HEK293 (cell line): ENCODE measurements around the gene AFG3L2.

ENCODE experiments used
- CTCF ChIA-PET: fragments of 350-600 bp; formaldehyde crosslinking; extraction: SDS; loops from one replicate; lab custom pipeline; 2021; ENCODE audit warnings: antibody characterized with exemption; lab: Yijun Ruan, JAX
- POLR2A ChIA-PET: fragments of 300-600 bp; formaldehyde crosslinking; extraction: SDS; loops from one replicate; lab custom pipeline; 2020; ENCODE audit warnings: antibody characterized with exemption, inconsistent platforms; lab: Yijun Ruan, JAX
- H3K27ac ChIP-seq: fragments of 200-500 bp; sonication (Bioruptor generic); 2 replicates; pipeline ENCODE4 v1.5.1; 2014; ENCODE audit warnings: low read depth, low read length, control low read depth, inconsistent platforms; ENCODE audit errors: extremely low read depth
- H3K36me3 ChIP-seq, 2 experiments: fragments of 200-500 bp in 1 of 2; sonication (Bioruptor generic) in 1 of 2; 1 replicate in 1 of 2; 2 replicates in 1 of 2; pipeline ENCODE4 v1.5.1; 2014 to 2017; ENCODE audit warnings: inconsistent platforms in 2 of 2, low read length in 2 of 2; ENCODE audit not compliant: control insufficient read depth in 2 of 2, insufficient read depth in 1 of 2
- H3K4me1 ChIP-seq: fragments of 200-500 bp; sonication (Bioruptor generic); 2 replicates; pipeline ENCODE4 v1.5.1; 2014; ENCODE audit warnings: mild to moderate bottlenecking, low read length, inconsistent platforms; ENCODE audit not compliant: control insufficient read depth, insufficient read depth
- H3K4me3 ChIP-seq: 2 replicates; pipeline ENCODE4 v1.5.1; 2011; ENCODE audit warnings: low read depth, mild to moderate bottlenecking, control low read depth, low read length, moderate library complexity
- H3K9me3 ChIP-seq: fragments of 200-500 bp; sonication (Bioruptor generic); 2 replicates; pipeline ENCODE4 v1.5.1; 2014; ENCODE audit warnings: low read depth, low read length, inconsistent platforms; ENCODE audit not compliant: control insufficient read depth, insufficient read depth
- KLF9 ChIP-seq: fragments of 450-650 bp; formaldehyde crosslinking; IDR thresholded peaks from 2 replicates; pipeline ENCODE4 v1.5.1; 2016; ENCODE audit warnings: missing biosample characterization, missing genetic modification characterization, low read depth
- PRDM1 ChIP-seq: fragments of 450-650 bp; formaldehyde crosslinking; IDR thresholded peaks from 2 replicates; pipeline ENCODE4; 2016; ENCODE audit warnings: missing biosample characterization, missing genetic modification characterization
- SALL2 ChIP-seq: fragments of 450-650 bp; formaldehyde crosslinking; IDR thresholded peaks from 2 replicates; pipeline ENCODE4 v1.5.0; 2017; ENCODE audit warnings: missing biosample characterization, mild to moderate bottlenecking, missing genetic modification characterization, borderline replicate concordance
- SP3 ChIP-seq: fragments of 450-650 bp; formaldehyde crosslinking; IDR thresholded peaks from 2 replicates; pipeline ENCODE4 v1.5.1; 2016; ENCODE audit warnings: missing biosample characterization, missing genetic modification characterization
- ZBTB21 ChIP-seq: fragments of 450-650 bp; formaldehyde crosslinking; IDR thresholded peaks from 2 replicates; pipeline ENCODE4 v1.5.1; 2017; ENCODE audit warnings: missing biosample characterization, missing genetic modification characterization
- ZBTB8A ChIP-seq: fragments of 450-650 bp; formaldehyde crosslinking; IDR thresholded peaks from 2 replicates; pipeline ENCODE4 v1.5.1; 2016; ENCODE audit warnings: missing biosample characterization, missing genetic modification characterization
- ZFP41 ChIP-seq: fragments of 450-650 bp; formaldehyde crosslinking; IDR thresholded peaks from 2 replicates; pipeline ENCODE4 v1.5.1; 2016; ENCODE audit warnings: missing biosample characterization, missing genetic modification characterization, borderline replicate concordance
- ZNF114 ChIP-seq: fragments of 450-650 bp; formaldehyde crosslinking; IDR thresholded peaks from 2 replicates; pipeline ENCODE4 v1.5.0; 2017; ENCODE audit warnings: missing biosample characterization, missing genetic modification characterization
- ZNF169 ChIP-seq: fragments of 450-650 bp; formaldehyde crosslinking; IDR thresholded peaks from 2 replicates; pipeline ENCODE4 v1.5.1; 2016; ENCODE audit warnings: missing biosample characterization, missing genetic modification characterization
- ZNF175 ChIP-seq: fragments of 450-650 bp; formaldehyde crosslinking; IDR thresholded peaks from 2 replicates; pipeline ENCODE4 v1.5.1; 2016; ENCODE audit warnings: missing biosample characterization, missing genetic modification characterization
- ZNF221 ChIP-seq: fragments of 450-650 bp; formaldehyde crosslinking; IDR thresholded peaks from 2 replicates; pipeline ENCODE4 v1.5.1; 2017; ENCODE audit warnings: missing biosample characterization, missing genetic modification characterization, borderline replicate concordance
- ZNF239 ChIP-seq: fragments of 450-650 bp; formaldehyde crosslinking; IDR thresholded peaks from 2 replicates; pipeline ENCODE4 v1.5.1; 2016; ENCODE audit warnings: missing biosample characterization, missing genetic modification characterization
- ZNF423 ChIP-seq: fragments of 450-650 bp; formaldehyde crosslinking; IDR thresholded peaks from 2 replicates; pipeline ENCODE4 v1.5.1; 2016; ENCODE audit warnings: missing biosample characterization, missing genetic modification characterization
- ZNF571 ChIP-seq: fragments of 450-650 bp; formaldehyde crosslinking; IDR thresholded peaks from 2 replicates; pipeline ENCODE4 v1.5.0; 2017; ENCODE audit warnings: missing biosample characterization, missing genetic modification characterization
- ZNF76 ChIP-seq: fragments of 450-650 bp; formaldehyde crosslinking; IDR thresholded peaks from 2 replicates; pipeline ENCODE4; 2016; ENCODE audit warnings: low read depth, missing biosample characterization, missing genetic modification characterization, borderline replicate concordance
- ZNF792 ChIP-seq: fragments of 450-650 bp; formaldehyde crosslinking; IDR thresholded peaks from 2 replicates; pipeline ENCODE4 v1.5.1; 2016; ENCODE audit warnings: missing biosample characterization, missing genetic modification characterization
- ZNF830 ChIP-seq: fragments of 450-650 bp; IDR thresholded peaks from 2 replicates; pipeline ENCODE4 v1.5.0; 2018; ENCODE audit warnings: missing biosample characterization, missing genetic modification characterization, low read depth, mild to moderate bottlenecking, moderate library complexity
- ZXDB ChIP-seq: fragments of 450-650 bp; formaldehyde crosslinking; IDR thresholded peaks from 2 replicates; pipeline ENCODE4 v1.5.1; 2016; ENCODE audit warnings: missing biosample characterization, missing genetic modification characterization
- TF ChIP-seq, protein P1 (sequence below): fragments of 450-650 bp; formaldehyde crosslinking; IDR thresholded peaks from 2 replicates; pipeline ENCODE4 v1.5.1; 2016; ENCODE audit warnings: missing biosample characterization, missing genetic modification characterization
- TF ChIP-seq, protein P2 (sequence below): fragments of 450-650 bp; formaldehyde crosslinking; IDR thresholded peaks from 2 replicates; pipeline ENCODE4 v1.5.1; 2017; ENCODE audit warnings: missing biosample characterization, mild to moderate bottlenecking, missing genetic modification characterization, moderate library complexity
- TF ChIP-seq, protein P3 (sequence below): fragments of 450-650 bp; formaldehyde crosslinking; IDR thresholded peaks from 2 replicates; pipeline ENCODE4 v1.5.1; 2016; ENCODE audit warnings: missing biosample characterization, missing genetic modification characterization
- TF ChIP-seq, protein P4 (sequence below): fragments of 450-650 bp; formaldehyde crosslinking; IDR thresholded peaks from 2 replicates; pipeline ENCODE4 v1.5.1; 2016; ENCODE audit warnings: missing biosample characterization, missing genetic modification characterization

Gene AFG3L2

DNA sequence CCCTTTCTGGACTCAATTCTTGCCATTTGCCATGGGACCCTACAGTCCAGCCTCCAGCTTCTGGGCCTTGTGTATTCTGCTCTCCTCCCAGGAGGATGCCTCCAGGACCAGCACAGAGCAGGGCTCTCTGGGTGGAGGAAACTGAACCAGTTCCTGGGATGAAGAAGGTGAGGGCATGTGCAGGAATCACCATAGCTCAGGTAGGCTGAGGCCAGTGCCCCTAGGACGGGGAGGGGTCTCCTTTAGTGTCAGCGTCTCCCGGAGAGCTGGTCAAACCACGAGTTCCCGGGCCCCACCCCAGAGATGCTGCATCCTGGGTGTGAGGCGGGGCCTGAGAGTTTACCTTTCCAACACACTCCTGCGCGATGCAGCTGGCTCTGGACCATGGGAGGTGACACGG is 24.9 kb upstream of the AFG3L2 start:
- Histone ChIP-seq H3K4me3 (no peak overlapping the region), H3K4me1 (peaks cover 6% of the 10 kb centered on the region), H3K27ac (no peak overlapping the region), H3K9me3 (no peaks in the 10 kb centered on the region), H3K36me3 (no peaks in the 10 kb centered on the region)
- CTCF ChIA-PET: interaction anchor here (0.9 to 7.2 kb wide), 3 partner anchors 11 to 258 kb away, joined by 3 to 65 read pairs (median 6); no protein-coding TSS in a partner anchor
- POLR2A ChIA-PET: interaction anchor here (0.6 to 0.8 kb wide), 2 partner anchors 9 to 265 kb away, joined by 3 read pairs; no protein-coding TSS in a partner anchor
- TF ChIP-seq PRDM1: no peak
- no peak for TF ChIP-seq ZXDB (tag by site-specific recombination)
- TF ChIP-seq ZNF239 (tag by site-specific recombination): no peak
- TF ChIP-seq, protein P1, sequence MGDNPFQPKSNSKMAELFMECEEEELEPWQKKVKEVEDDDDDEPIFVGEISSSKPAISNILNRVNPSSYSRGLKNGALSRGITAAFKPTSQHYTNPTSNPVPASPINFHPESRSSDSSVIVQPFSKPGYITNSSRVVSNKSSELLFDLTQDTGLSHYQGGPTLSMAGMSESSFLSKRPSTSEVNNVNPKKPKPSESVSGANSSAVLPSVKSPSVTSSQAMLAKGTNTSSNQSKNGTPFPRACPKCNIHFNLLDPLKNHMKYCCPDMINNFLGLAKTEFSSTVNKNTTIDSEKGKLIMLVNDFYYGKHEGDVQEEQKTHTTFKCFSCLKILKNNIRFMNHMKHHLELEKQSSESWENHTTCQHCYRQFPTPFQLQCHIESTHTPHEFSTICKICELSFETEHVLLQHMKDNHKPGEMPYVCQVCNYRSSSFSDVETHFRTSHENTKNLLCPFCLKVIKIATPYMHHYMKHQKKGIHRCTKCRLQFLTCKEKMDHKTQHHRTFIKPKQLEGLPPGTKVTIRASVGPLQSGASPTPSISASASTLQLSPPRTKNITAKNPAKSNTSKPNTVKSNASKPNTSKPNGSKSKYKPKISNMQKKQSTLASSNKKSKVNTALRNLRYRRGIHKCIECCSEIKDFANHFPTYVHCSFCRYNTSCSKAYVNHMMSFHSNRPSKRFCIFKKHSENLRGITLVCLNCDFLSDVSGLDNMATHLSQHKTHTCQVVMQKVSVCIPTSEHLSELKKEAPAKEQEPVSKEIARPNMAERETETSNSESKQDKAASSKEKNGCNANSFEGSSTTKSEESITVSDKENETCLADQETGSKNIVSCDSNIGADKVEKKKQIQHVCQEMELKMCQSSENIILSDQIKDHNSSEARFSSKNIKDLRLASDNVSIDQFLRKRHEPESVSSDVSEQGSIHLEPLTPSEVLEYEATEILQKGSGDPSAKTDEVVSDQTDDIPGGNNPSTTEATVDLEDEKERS (tag by site-specific recombination): no peak
- no peak for TF ChIP-seq ZNF76 (tag by site-specific recombination)
- TF ChIP-seq, all 188 proteins: peak for 0

DNA sequence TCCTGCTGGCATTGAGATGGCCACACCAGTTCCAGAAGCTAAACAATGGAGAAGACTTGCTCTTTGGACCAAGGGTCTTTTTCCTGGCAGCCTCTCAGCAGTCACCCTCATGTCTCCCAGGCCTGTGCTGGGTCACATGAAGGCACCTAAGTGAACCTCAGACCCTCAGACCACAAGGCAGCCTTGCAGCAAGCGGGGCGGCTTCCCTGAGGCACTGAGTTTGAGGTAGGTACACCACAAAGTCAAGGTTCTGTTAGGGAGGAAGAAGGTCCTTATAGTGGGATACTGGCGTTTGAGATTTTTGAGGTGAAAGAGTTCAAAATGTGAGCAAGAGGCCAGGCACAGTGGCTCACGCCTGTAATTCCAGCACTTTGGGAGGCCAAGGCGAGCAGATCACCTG is 22.2 kb upstream of the AFG3L2 start:
- no peak overlapping the region for H3K27ac ChIP-seq
- ChIA-PET CTCF (interaction anchor here (0.6 to 1.6 kb wide), 3 partner anchors 18 to 54 kb away, joined by 3 to 7 read pairs (median 3); no protein-coding TSS in a partner anchor), POLR2A (no interaction called here)
- no peak overlapping the region for H3K4me3 ChIP-seq
- TF ChIP-seq SP3 (tag by site-specific recombination): no peak
- no peak for TF ChIP-seq SALL2
- TF ChIP-seq ZNF792 (tag by site-specific recombination): no peak
- no peak for TF ChIP-seq ZNF221 (tag by site-specific recombination)
- TF ChIP-seq ZNF830 (tag by site-specific recombination): no peak
- TF ChIP-seq ZNF169 (tag by site-specific recombination): no peak
- TF ChIP-seq ZNF114 (tag by site-specific recombination): no peak
- no peak for TF ChIP-seq ZNF239 (tag by site-specific recombination)
- TF ChIP-seq ZBTB21: no peak
- TF ChIP-seq ZBTB8A (tag by site-specific recombination): no peak
- TF ChIP-seq, protein P2, sequence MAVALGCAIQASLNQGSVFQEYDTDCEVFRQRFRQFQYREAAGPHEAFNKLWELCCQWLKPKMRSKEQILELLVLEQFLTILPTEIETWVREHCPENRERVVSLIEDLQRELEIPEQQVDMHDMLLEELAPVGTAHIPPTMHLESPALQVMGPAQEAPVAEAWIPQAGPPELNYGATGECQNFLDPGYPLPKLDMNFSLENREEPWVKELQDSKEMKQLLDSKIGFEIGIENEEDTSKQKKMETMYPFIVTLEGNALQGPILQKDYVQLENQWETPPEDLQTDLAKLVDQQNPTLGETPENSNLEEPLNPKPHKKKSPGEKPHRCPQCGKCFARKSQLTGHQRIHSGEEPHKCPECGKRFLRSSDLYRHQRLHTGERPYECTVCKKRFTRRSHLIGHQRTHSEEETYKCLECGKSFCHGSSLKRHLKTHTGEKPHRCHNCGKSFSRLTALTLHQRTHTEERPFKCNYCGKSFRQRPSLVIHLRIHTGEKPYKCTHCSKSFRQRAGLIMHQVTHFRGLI (tag by site-specific recombination): no peak
- TF ChIP-seq ZFP41 (tag by site-specific recombination): no peak
- TF ChIP-seq KLF9 (tag by site-specific recombination): no peak
- TF ChIP-seq ZNF571: no peak
- TF ChIP-seq, protein P3, sequence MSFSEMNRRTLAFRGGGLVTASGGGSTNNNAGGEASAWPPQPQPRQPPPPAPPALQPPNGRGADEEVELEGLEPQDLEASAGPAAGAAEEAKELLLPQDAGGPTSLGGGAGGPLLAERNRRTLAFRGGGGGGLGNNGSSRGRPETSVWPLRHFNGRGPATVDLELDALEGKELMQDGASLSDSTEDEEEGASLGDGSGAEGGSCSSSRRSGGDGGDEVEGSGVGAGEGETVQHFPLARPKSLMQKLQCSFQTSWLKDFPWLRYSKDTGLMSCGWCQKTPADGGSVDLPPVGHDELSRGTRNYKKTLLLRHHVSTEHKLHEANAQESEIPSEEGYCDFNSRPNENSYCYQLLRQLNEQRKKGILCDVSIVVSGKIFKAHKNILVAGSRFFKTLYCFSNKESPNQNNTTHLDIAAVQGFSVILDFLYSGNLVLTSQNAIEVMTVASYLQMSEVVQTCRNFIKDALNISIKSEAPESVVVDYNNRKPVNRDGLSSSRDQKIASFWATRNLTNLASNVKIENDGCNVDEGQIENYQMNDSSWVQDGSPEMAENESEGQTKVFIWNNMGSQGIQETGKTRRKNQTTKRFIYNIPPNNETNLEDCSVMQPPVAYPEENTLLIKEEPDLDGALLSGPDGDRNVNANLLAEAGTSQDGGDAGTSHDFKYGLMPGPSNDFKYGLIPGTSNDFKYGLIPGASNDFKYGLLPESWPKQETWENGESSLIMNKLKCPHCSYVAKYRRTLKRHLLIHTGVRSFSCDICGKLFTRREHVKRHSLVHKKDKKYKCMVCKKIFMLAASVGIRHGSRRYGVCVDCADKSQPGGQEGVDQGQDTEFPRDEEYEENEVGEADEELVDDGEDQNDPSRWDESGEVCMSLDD (tag by site-specific recombination): no peak
- TF ChIP-seq, protein P4, sequence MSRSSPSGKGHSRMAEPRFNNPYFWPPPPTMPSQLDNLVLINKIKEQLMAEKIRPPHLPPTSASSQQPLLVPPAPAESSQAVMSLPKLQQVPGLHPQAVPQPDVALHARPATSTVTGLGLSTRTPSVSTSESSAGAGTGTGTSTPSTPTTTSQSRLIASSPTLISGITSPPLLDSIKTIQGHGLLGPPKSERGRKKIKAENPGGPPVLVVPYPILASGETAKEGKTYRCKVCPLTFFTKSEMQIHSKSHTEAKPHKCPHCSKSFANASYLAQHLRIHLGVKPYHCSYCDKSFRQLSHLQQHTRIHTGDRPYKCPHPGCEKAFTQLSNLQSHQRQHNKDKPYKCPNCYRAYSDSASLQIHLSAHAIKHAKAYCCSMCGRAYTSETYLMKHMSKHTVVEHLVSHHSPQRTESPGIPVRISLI (tag by site-specific recombination): no peak
- no peak for TF ChIP-seq ZNF423 (tag by site-specific recombination)
- no peak for TF ChIP-seq ZNF175 (tag by site-specific recombination)
- H3K9me3 ChIP-seq: no peaks in the 10 kb centered on the region
- H3K36me3 ChIP-seq: no peaks in the 10 kb centered on the region
- peaks cover 6% of the 10 kb centered on the region for H3K4me1 ChIP-seq
